ENCODE measurements around the gene PDE6G. TPM values are rescaled to one million over a fixed set of nuclear protein-coding genes. Genes with fewer than 3 reads are reported as not detected.
A peak's percentile ranks its signal among the peaks of the same experiment; 100 is the strongest.

Gene PDE6G
- total and polyA plus RNA-seq, 4 donors = 0.43 to 0.58 TPM; not detected in 2

GRCh38 chr17:81647640-81648012 is 8.7 kb downstream of the PDE6G start:
- DNase-seq (no peak), ATAC-seq (ENCODE audit: low FRiP score) (no peak)
- Histone ChIP-seq H3K27ac (ENCODE audit: low read depth in 1 of 2, low read length in 2 of 2) (no peak overlapping the region), H3K4me1 (ENCODE audit: control insufficient read depth in 1 of 2, insufficient read depth in 2 of 2, low read length in 2 of 2) (no peaks in the 10 kb centered on the region), H3K36me3 (ENCODE audit: control insufficient read depth in 1 of 2, insufficient read depth in 2 of 2, low read length in 1 of 2) (no peaks in the 10 kb centered on the region), H3K9me3 (ENCODE audit: control insufficient read depth, low read length) (peaks cover 2% of the 10 kb centered on the region), H3K27me3 (ENCODE audit: control insufficient read depth in 1 of 2, insufficient read depth in 2 of 2, low read length in 1 of 2) (no peaks in the 10 kb centered on the region), H3K4me3 (ENCODE audit: low read length in 2 of 2) (no peak overlapping the region)
- WGBS, 2 donors = 25% methylated on average over 21 of the region's 21 CpGs
- intact Hi-C loops (cut with DNase I) = no loop called here

- Histone ChIP-seq H3K4me1 (ENCODE audit: control insufficient read depth in 1 of 2, insufficient read depth in 2 of 2, low read length in 2 of 2) (no peaks in the 10 kb centered on the region), H3K4me3 (ENCODE audit: low read length in 2 of 2) (no peak overlapping the region), H3K9me3 (ENCODE audit: control insufficient read depth, low read length) (peaks cover 2% of the 10 kb centered on the region), H3K27me3 (ENCODE audit: control insufficient read depth in 1 of 2, insufficient read depth in 2 of 2, low read length in 1 of 2) (no peaks in the 10 kb centered on the region), H3K36me3 (ENCODE audit: control insufficient read depth in 1 of 2, insufficient read depth in 2 of 2, low read length in 1 of 2) (no peaks in the 10 kb centered on the region), H3K27ac (ENCODE audit: low read depth in 1 of 2, low read length in 2 of 2) (no peak overlapping the region)
- 58 to 67% methylated on average over 12 of the region's 12 CpGs for WGBS, 2 donors
- DNase-seq = no peak
- no peak for ATAC-seq (ENCODE audit: low FRiP score)
- intact Hi-C loops (cut with DNase I) = no loop called here
Observed at GRCh38 chr17:81646869-81647600, 9.3 kb downstream of the PDE6G start.

DNA sequence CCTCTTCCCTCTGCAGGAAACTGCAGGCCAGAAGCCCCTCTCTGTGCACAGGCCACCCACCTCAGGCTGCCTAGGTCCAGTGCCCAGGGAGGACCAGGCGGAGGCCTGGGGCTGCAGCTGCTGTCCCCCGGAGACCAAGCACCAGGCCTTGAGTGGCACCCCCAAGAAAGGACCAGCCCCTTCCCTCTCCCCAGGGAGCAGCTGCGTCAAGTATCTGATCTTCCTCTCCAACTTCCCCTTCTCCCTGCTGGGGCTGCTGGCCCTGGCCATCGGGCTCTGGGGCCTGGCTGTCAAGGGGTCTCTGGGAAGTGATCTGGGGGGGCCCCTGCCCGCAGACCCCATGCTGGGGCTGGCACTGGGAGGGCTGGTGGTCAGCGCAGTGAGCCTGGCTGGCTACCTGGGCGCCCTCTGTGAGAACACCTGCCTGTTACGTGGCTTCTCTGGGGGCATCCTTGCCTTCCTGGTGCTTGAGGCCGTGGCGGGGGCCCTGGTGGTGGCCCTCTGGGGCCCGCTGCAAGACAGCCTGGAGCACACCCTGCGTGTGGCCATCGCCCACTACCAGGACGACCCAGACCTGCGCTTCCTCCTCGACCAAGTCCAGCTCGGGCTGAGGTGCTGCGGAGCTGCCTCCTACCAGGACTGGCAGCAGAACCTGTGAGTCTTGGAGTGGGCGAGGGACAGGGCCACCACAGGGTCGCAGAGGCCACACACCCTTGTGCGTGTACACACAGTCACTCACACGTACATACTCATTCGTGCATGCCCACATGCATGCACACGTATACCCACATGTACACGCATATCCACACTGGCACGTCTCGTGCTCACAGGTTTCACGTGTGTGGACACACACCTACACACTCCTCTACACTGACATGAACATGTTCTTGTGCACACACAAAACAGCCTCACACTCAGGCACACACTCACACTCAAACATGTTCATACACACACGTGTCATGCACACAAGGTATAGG is 11.1 kb downstream of the PDE6G start:
- no peak for ATAC-seq (ENCODE audit: low FRiP score)

GRCh38 chr17:81644496-81644895 is 11.8 kb downstream of the PDE6G start:
- Histone ChIP-seq H3K4me3 (ENCODE audit: low read length in 2 of 2) (no peak overlapping the region), H3K27me3 (ENCODE audit: control insufficient read depth in 1 of 2, insufficient read depth in 2 of 2, low read length in 1 of 2) (no peaks in the 10 kb centered on the region), H3K27ac (ENCODE audit: low read depth in 1 of 2, low read length in 2 of 2) (no peak overlapping the region), H3K9me3 (ENCODE audit: control insufficient read depth, low read length) (peaks cover 2% of the 10 kb centered on the region), H3K4me1 (ENCODE audit: control insufficient read depth in 1 of 2, insufficient read depth in 2 of 2, low read length in 2 of 2) (no peaks in the 10 kb centered on the region), H3K36me3 (ENCODE audit: control insufficient read depth in 1 of 2, insufficient read depth in 2 of 2, low read length in 1 of 2) (no peaks in the 10 kb centered on the region)
- WGBS, 2 donors = 93 to 96% methylated on average over 15 of the region's 15 CpGs
- intact Hi-C loops (cut with DNase I) = no loop called here
- no peak for ATAC-seq (ENCODE audit: low FRiP score)
- no peak for DNase-seq

More for the DNA sequence above, 11.1 kb downstream of the PDE6G start:
- Histone ChIP-seq H3K27ac (ENCODE audit: low read depth in 1 of 2, low read length in 2 of 2) (no peak overlapping the region), H3K36me3 (ENCODE audit: control insufficient read depth in 1 of 2, insufficient read depth in 2 of 2, low read length in 1 of 2) (no peaks in the 10 kb centered on the region), H3K4me1 (ENCODE audit: control insufficient read depth in 1 of 2, insufficient read depth in 2 of 2, low read length in 2 of 2) (no peaks in the 10 kb centered on the region), H3K9me3 (ENCODE audit: control insufficient read depth, low read length) (peaks cover 2% of the 10 kb centered on the region), H3K27me3 (ENCODE audit: control insufficient read depth in 1 of 2, insufficient read depth in 2 of 2, low read length in 1 of 2) (no peaks in the 10 kb centered on the region), H3K4me3 (ENCODE audit: low read length in 2 of 2) (no peak overlapping the region)
- 86 to 88% methylated on average over 28 to 29 of the region's 29 CpGs for WGBS, 2 donors
- intact Hi-C loops (cut with DNase I) = no loop called here
- no peak for DNase-seq

DNA sequence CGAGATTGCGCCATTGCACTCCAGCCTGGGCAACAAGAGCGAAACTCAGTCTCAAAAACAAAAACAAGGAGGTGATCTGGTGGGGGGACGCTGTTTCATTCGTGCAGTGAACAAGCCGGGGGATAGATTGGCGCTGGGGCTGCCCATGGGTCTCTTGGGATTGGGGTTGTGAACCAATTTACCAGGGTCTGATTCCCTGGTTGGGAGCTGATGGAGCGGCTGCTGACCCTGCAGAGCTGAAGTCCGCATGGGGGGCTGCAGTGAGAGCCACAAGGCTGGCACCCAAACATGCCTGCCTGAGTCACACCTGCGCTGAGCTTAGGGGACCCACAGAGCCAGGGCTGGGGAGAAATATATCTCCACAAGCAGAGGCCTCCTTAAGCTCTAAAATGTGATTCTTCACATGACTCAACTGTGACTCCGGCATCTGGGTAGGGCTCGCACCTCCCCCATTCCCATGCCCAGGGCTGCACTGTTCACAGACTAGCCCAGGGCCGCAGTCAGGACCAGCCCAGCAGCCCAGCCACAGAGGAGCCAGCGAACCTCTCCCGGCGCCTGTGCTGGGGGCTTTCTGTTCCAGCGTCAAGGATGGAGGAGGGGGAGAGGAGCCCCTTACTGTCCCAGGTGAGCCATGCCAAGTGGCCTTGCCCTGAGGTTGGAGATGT is 14.4 kb downstream of the PDE6G start:
- DNase-seq (no peak), ATAC-seq (ENCODE audit: low FRiP score) (no peak)
- 92 to 93% methylated on average over 16 to 17 of the region's 17 CpGs for WGBS, 2 donors
- no peaks in the 10 kb centered on the region for H3K9me3 ChIP-seq (ENCODE audit: control insufficient read depth, low read length)
- no peak overlapping the region for H3K4me3 ChIP-seq (ENCODE audit: low read length in 2 of 2)
- H3K4me1 ChIP-seq (ENCODE audit: control insufficient read depth in 1 of 2, insufficient read depth in 2 of 2, low read length in 2 of 2) = no peaks in the 10 kb centered on the region
- intact Hi-C loops (cut with DNase I) = no loop called here
- no peaks in the 10 kb centered on the region for H3K36me3 ChIP-seq (ENCODE audit: control insufficient read depth in 1 of 2, insufficient read depth in 2 of 2, low read length in 1 of 2)
- no peaks in the 10 kb centered on the region for H3K27me3 ChIP-seq (ENCODE audit: control insufficient read depth in 1 of 2, insufficient read depth in 2 of 2, low read length in 1 of 2)
- H3K27ac ChIP-seq (ENCODE audit: low read depth in 1 of 2, low read length in 2 of 2) = no peak overlapping the region

DNA sequence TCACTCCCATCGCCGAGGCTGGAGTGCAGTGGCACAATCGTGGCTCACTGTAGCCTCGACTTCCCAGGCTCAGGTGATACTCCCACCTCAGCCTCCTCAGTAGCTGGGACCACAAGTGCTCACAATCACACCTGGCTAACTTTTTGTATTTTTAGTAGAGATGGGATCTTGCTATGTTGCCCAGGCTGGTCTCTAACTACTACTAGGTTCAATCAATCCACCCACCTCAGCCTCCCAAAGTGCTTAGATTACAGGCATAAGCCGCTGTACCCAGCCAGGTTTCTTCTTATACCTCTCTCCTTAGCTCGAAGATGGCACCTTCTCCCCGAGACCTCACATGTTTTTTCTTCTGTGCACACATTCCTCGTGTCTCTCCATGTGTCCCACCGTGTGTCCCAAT is 16.3 kb downstream of the PDE6G start:
- intact Hi-C loops (cut with DNase I) = no loop called here
- ATAC-seq (ENCODE audit: low FRiP score) = no peak
- H3K4me1 ChIP-seq (ENCODE audit: control insufficient read depth in 1 of 2, insufficient read depth in 2 of 2, low read length in 2 of 2) = peaks cover 0 to 2% of the 10 kb centered on the region in 2 donors
- no peak overlapping the region for H3K4me3 ChIP-seq (ENCODE audit: low read length in 2 of 2)
- WGBS, 2 donors = 89 to 92% methylated on average over 9 of the region's 9 CpGs
- H3K9me3 ChIP-seq (ENCODE audit: control insufficient read depth, low read length) = no peaks in the 10 kb centered on the region
- H3K36me3 ChIP-seq (ENCODE audit: control insufficient read depth in 1 of 2, insufficient read depth in 2 of 2, low read length in 1 of 2) = no peaks in the 10 kb centered on the region
- H3K27me3 ChIP-seq (ENCODE audit: control insufficient read depth in 1 of 2, insufficient read depth in 2 of 2, low read length in 1 of 2) = no peaks in the 10 kb centered on the region
- no peak for DNase-seq
- no peak overlapping the region for H3K27ac ChIP-seq (ENCODE audit: low read depth in 1 of 2, low read length in 2 of 2)

GRCh38 chr17:81638683-81639082 is 17.7 kb downstream of the PDE6G start:
- Histone ChIP-seq H3K4me3 (ENCODE audit: low read length in 2 of 2) (no peak overlapping the region), H3K27me3 (ENCODE audit: control insufficient read depth in 1 of 2, insufficient read depth in 2 of 2, low read length in 1 of 2) (no peaks in the 10 kb centered on the region), H3K4me1 (ENCODE audit: control insufficient read depth in 1 of 2, insufficient read depth in 2 of 2, low read length in 2 of 2) (peaks cover 0 to 2% of the 10 kb centered on the region in 2 donors), H3K9me3 (ENCODE audit: control insufficient read depth, low read length) (no peaks in the 10 kb centered on the region), H3K36me3 (ENCODE audit: control insufficient read depth in 1 of 2, insufficient read depth in 2 of 2, low read length in 1 of 2) (no peaks in the 10 kb centered on the region), H3K27ac (ENCODE audit: low read depth in 1 of 2, low read length in 2 of 2) (no peak overlapping the region)
- WGBS, 2 donors = 83 to 84% methylated on average over 4 of the region's 4 CpGs
- no peak for DNase-seq
- intact Hi-C loops (cut with DNase I) = no loop called here
- no peak for ATAC-seq (ENCODE audit: low FRiP score)

DNA sequence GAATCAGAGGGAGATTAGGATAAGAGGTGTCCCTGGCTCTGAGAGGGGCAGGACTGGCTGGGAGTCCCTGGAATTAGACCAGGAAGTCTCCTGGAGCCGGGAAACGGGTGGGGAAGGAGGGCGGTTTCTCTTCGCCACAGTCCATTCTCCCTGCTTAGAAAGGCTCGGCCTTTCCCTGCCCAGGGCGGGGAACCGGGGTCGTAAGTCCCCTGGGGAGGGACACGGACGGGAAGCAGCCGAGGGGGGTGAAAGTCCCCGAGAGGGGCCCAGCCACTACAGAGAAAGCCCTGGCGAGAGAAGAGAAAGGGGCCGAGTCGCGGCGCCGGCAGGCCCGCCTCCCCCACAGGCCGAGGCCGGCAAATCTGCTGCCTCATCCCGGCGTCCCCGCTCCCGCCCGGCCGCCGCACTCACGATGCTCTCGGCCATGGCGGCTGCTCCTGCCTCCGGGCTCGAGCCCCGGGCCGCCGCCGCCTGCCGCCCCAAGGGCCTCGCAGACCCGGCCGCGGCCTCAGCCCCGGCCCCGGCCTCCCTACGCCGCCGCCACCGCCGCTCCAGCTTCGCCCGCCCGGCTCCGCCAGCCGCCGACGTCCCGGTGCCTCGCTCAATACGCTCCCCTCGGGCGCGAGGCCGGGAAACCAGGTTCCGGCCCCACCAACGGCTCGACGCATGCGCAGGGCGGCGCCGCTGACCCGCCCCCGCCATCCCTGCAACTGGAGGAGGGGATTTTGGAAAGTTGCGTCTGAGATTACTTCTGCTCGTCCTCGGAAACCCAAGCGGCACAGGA is 19.6 kb downstream of the PDE6G start, which contains the start of the genes NPLOC4 and TSPAN10:
Gene NPLOC4 (minus strand): TSS at position 608 of the 784 bp plus-strand sequence. CDS start 182 bp downstream, at position 426.
Gene TSPAN10 (plus strand): TSS at position 692 of the 784 bp plus-strand sequence. CDS start 5,217 bp downstream, outside the sequence.
- no peaks in the 10 kb centered on the region for H3K36me3 ChIP-seq (ENCODE audit: control insufficient read depth in 1 of 2, insufficient read depth in 2 of 2, low read length in 1 of 2)
- no peaks in the 10 kb centered on the region for H3K9me3 ChIP-seq (ENCODE audit: control insufficient read depth, low read length)
- DNase-seq (peak; percentile 91 to 94), ATAC-seq (ENCODE audit: low FRiP score) (peak; percentile 96)
- peaks cover 0 to 2% of the 10 kb centered on the region in 2 donors for H3K4me1 ChIP-seq (ENCODE audit: control insufficient read depth in 1 of 2, insufficient read depth in 2 of 2, low read length in 2 of 2)
- peak within 1 kb of the TSS; percentile 61 to 74 for H3K27ac ChIP-seq (ENCODE audit: low read depth in 1 of 2, low read length in 2 of 2)
- 0% methylated on average over 53 to 77 of the region's 77 CpGs for WGBS, 2 donors
- intact Hi-C loops (cut with DNase I) = loop anchor here in 1 of 2 donors (1.0 kb wide), 1 partner anchor 30 kb away; the partner anchor contains the start of genes CCDC137 and OXLD1
- H3K27me3 ChIP-seq (ENCODE audit: control insufficient read depth in 1 of 2, insufficient read depth in 2 of 2, low read length in 1 of 2) = no peaks in the 10 kb centered on the region
- H3K4me3 ChIP-seq (ENCODE audit: low read length in 2 of 2) = peak within 1 kb of the TSS; percentile 51 to 99
